Cardiac muscle cell (in vitro differentiated cells and primary cell): ENCODE data around the gene ABCA4. TPM values are rescaled to one million over a fixed set of nuclear protein-coding genes. Genes with fewer than 3 reads are reported as not detected.

Experiments used
- DNase-seq, 2 donors: peaks; one replicate each; pipeline versions ENCODE4 v3.0.0 to v3.0.0-alpha.2; 2010 to 2017; ENCODE audit warnings: low read depth in 1 of 2, low spot score in 1 of 2
- H3K27ac ChIP-seq: fragments of 200-600 bp; sonication (generic); 2 replicates; pipeline ENCODE4 v1.5.1; 2016
- H3K27me3 ChIP-seq: fragments of 200-600 bp; sonication (generic); 2 replicates; pipeline ENCODE4 v1.6.0; 2016; ENCODE audit warnings: control low read depth
- H3K36me3 ChIP-seq: fragments of 200-600 bp; sonication (generic); 2 replicates; pipeline ENCODE4 v1.5.1; 2016; ENCODE audit warnings: control low read depth
- H3K4me1 ChIP-seq: fragments of 200-600 bp; sonication (generic); 2 replicates; pipeline ENCODE4 v1.8.1; 2017; ENCODE audit warnings: low read depth, mild to moderate bottlenecking, mixed run types
- H3K4me3 ChIP-seq: fragments of 200-600 bp; sonication (generic); 2 replicates; pipeline ENCODE4 v1.5.1; 2016; ENCODE audit warnings: mild to moderate bottlenecking
- H3K9me3 ChIP-seq: fragments of 200-600 bp; sonication (generic); 2 replicates; pipeline ENCODE4 v1.5.1; 2017; ENCODE audit warnings: low read depth, mild to moderate bottlenecking, control low read depth
- CTCF ChIP-seq: IDR thresholded peaks from 2 replicates; pipeline ENCODE4 v1.5.1; 2012; ENCODE audit warnings: low read depth, mild to moderate bottlenecking, low read length
- polyA plus RNA-seq: library from polyadenylated mRNA; unstranded; fragments of >200 nt; fragmentation: Nextera tagmentation; extraction: Ambion mirVana; gene quantifications from 2 replicates; pipeline ENCODE4 v1.2.1, GENCODE V29; 2016
- total RNA-seq: library from RNA; depleted of rRNA; stranded (reverse); fragments of >200 nt; gene quantifications from 2 replicates; pipeline ENCODE4 v1.2.3, GENCODE V29; 2016

The ABCA4 gene
- total and polyA plus RNA-seq, 2 experiments from 2014 or later, result 0.15 TPM; not detected in 1

- Histone ChIP-seq H3K27me3 (no peaks in the 10 kb centered on the region), H3K36me3 (no peaks in the 10 kb centered on the region), H3K27ac (no peak overlapping the region), H3K4me1 (peaks cover 4% of the 10 kb centered on the region), H3K4me3 (no peak overlapping the region), H3K9me3 (no peaks in the 10 kb centered on the region)
- DNase-seq, result no peak
- no peak for TF ChIP-seq CTCF
Observed at GRCh38 chr1:94104127-94104684, 16.7 kb downstream of the ABCA4 start.

DNA sequence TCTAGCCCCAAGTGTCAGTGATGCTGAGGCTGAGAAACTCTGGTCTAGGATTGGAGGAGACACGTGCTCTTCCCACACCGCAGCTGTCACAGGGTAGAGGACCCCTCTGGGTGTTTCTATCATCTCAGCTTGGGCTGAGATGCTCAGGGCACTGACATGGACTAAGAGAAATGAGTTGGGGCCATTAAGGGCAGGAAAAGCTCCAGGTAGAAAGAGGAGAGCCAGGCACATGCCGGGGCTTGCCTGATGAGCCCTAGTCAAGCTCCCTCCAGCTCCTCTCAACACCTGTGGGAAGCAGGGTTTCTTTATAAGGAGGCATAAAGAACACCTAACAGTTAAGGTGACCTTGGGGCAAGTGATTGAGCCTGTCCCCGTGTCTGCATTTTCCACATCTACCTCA is 17.3 kb downstream of the ABCA4 start:
- Histone ChIP-seq H3K4me1 (peaks cover 4% of the 10 kb centered on the region), H3K36me3 (no peaks in the 10 kb centered on the region), H3K27ac (no peak overlapping the region), H3K4me3 (no peak overlapping the region), H3K9me3 (no peaks in the 10 kb centered on the region), H3K27me3 (no peaks in the 10 kb centered on the region)
- TF ChIP-seq CTCF, result no peak
- no peak for DNase-seq

GRCh38 chr1:94101613-94102525 is 19.1 kb downstream of the ABCA4 start:
- H3K27ac ChIP-seq, result no peak overlapping the region
- no peaks in the 10 kb centered on the region for H3K27me3 ChIP-seq
- peaks cover 4% of the 10 kb centered on the region for H3K4me1 ChIP-seq
- H3K9me3 ChIP-seq, result no peaks in the 10 kb centered on the region
- no peak for DNase-seq
- TF ChIP-seq CTCF, result no peak
- no peaks in the 10 kb centered on the region for H3K36me3 ChIP-seq
- H3K4me3 ChIP-seq, result no peak overlapping the region

GRCh38 chr1:94100785-94101612 is 19.9 kb downstream of the ABCA4 start:
- TF ChIP-seq CTCF, result no peak
- no peak overlapping the region for H3K4me3 ChIP-seq
- no peaks in the 10 kb centered on the region for H3K9me3 ChIP-seq

DNA sequence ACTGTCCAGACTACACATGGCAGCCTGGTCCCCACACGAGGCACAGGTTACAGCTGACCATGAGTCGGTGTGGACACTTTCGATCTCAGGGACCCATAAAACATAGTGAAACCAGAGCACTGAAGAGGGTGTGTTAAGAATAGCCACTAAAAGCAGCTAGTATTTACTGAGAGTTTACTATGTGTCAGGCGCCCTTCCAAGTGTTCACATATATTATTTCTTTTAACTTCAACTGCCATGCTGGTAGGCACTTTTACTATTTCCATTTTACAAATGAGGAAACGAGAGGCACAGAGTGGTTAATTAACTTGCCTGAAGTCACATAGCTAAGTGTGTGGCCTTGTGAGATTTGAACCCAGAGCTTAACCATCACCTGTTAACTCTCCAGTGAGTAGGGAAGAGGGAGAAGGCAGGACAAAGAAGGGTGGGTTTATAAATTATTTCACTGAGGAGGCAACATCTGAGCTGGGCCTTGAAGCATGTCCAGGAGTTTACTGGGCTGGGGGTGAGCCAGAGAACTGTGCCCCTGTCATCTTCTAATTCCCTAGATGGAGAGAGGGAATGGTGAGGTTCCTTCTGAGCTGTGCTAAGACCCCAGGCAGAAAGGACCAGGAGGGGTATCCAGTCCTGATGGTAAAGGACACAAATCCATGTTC is 20.7 kb downstream of the ABCA4 start:
- no peak for TF ChIP-seq CTCF

More at GRCh38 chr1:94100785-94101612, 19.9 kb downstream of the ABCA4 start:
- peak in 1 of 2 donors; percentile 60 for DNase-seq
- peaks cover 4% of the 10 kb centered on the region for H3K4me1 ChIP-seq
- no peaks in the 10 kb centered on the region for H3K36me3 ChIP-seq
- H3K27me3 ChIP-seq, result no peaks in the 10 kb centered on the region
- no peak overlapping the region for H3K27ac ChIP-seq

More for the DNA sequence above, 20.7 kb downstream of the ABCA4 start:
- Histone ChIP-seq H3K4me3 (no peak overlapping the region), H3K36me3 (no peaks in the 10 kb centered on the region), H3K9me3 (no peaks in the 10 kb centered on the region), H3K27me3 (no peaks in the 10 kb centered on the region), H3K4me1 (peaks cover under 1% of the 10 kb centered on the region), H3K27ac (no peak overlapping the region)
- DNase-seq, result no peak
